Endometrium (tissue), 2 donors: ENCODE results near the gene PRDM12.

Experiments used
- FAIRE-seq: peaks from 2 replicates; lab custom pipeline; 2012; peaks lifted over from hg19 to GRCh38; lab: Jason Lieb, UNC
- donor health status: control.
- donor health status: control.

PRDM12 gene

GRCh38 chr9:130635721-130636647 lies 28.4 kb upstream of the PRDM12 start:
- FAIRE-seq = no peak

GRCh38 chr9:130636648-130637020 lies 27.8 kb upstream of the PRDM12 start:
- FAIRE-seq = no peak

DNA sequence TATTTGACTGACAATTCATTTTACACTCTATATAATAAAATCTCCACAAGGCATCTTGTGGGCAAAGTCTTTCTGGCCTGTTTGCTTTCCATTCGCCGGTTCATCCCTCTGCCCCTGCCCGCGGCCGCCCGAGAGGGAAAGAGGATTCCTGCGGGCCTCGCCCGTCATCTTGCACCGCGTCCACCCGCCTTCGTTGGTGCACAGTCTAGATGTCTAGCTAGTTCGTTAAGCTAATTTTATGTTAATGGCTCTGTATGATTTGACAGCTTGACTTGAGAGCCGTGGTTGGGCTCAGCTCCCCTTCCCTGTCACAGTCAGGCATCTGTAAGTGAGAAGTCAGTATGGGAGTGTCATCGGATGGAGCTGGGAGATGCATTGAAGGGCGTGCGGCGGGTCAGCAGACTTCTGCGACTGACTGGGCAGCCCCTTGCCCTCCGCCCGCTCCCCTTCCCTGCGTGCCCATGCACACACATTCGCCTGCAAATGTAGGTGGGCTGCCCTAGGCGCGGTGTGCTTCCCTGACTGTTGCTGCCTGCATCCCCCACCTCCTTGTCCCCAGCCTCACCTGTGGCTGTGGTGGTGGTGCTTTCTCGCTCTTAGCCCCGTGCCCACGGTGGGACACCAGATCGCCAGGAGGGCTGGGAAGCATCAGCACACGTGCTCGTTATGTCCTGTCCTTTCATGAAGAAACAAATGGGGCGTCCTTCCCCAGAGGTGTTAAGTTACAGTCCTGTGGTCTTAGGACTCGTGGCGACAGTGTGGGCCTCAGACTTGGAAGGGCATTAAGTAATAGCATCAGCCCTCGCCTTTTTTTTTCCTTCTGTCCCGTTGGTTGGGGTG lies 25.9 kb upstream of the PRDM12 start:
- no peak for FAIRE-seq

GRCh38 chr9:130639124-130639765 lies 25.1 kb upstream of the PRDM12 start:
- no peak for FAIRE-seq

DNA sequence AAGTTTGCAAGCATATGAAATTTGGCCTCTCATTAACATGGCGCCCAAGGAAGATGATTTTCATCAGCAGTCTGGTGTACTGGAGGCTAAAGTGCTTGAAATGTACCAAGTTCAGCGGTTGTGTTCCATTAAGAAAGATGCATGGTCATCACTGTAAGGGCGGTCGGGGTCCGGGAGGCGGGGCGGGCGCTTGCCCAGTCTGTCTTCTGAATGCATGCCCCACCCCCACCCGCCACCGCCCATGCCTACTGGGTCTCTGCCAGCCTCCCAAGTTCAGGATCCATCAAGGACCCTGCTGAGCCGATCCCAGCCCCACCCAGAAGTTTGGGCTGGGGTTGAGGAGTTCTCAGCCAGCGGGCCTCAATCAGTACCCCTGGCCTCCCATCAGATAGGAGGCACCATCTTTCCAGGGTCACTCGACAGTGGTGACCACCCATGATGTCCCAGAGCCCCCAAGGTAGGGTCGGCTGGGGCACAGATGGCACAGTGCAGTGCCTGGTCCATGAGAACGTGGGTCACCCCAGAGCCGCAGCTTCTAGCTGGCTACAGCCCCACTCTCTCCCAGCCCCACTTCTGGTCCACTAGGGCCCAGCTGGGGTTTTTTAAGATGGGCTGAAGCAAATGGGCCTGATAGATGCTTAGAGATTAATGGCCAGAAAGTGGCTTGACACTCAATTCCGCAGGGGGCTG lies 24.4 kb upstream of the PRDM12 start:
- FAIRE-seq = no peak

DNA sequence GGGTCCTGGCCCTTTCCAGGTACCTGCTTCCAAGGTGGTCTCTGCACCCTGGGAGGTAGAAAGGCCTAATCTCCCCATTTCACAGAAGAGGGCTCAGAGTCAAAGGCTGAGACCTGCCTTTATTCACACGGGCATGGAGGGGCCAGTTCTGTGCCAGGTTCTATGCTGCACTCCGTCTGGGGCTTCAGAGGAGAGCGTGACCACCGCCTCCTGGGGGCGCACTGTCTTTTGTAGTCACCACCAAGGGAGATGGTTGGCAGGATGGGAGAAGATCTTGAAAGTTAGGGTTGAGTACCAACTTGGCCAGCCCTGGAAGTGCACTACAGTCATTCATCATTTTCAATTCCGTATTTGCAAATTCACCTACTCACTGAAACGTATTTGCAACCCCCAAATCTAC lies 23.7 kb upstream of the PRDM12 start:
- no peak for FAIRE-seq

- no peak for FAIRE-seq
Measured at GRCh38 chr9:130642926-130643325, 21.5 kb upstream of the PRDM12 start.

GRCh38 chr9:130651221-130651620 lies 13.2 kb upstream of the PRDM12 start:
- no peak for FAIRE-seq

- FAIRE-seq = no peak
Measured at GRCh38 chr9:130651752-130652151, 12.6 kb upstream of the PRDM12 start.

- no peak for FAIRE-seq
Measured at GRCh38 chr9:130654879-130655278, 9.5 kb upstream of the PRDM12 start.

DNA sequence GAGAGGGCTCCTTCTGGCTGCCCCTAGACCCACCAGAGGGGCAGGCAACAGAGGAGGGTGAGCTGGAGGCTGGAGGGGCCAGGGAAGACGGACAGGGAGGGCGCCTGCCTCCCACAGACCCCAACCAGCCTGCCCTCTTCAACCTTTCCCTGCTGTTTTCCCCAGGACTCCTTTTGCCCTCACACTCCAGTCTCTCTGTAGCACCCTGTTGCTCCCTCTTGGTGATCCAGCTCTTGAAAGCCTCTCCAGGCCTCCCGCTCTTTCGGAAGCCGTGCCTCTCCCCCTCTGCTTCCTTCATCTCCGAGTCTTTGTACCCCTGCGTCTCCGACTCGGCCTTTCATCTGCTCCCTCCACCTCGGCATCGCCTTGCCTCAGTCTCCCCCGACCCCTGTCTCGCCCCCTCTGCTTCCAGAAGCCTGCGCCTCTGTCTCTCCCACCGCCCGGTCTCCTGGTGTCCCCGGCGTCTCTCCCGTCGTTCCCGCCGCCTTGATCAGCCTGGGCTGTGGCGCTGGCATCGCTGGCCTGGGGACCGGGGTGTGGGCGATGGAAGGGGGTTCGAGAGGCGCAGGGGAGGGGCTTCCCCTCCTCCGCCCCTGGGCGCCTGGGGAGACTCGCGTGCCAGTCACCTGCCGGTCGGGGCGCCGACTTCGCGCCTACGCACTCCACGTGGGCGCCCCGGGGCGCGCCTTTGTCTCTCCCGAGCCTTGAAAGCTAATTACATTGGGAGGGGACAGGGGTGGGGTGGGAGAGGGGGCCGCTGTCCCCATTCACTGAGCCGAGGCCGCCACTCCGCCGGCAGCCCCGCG lies 5.3 kb upstream of the PRDM12 start:
- FAIRE-seq = no peak

DNA sequence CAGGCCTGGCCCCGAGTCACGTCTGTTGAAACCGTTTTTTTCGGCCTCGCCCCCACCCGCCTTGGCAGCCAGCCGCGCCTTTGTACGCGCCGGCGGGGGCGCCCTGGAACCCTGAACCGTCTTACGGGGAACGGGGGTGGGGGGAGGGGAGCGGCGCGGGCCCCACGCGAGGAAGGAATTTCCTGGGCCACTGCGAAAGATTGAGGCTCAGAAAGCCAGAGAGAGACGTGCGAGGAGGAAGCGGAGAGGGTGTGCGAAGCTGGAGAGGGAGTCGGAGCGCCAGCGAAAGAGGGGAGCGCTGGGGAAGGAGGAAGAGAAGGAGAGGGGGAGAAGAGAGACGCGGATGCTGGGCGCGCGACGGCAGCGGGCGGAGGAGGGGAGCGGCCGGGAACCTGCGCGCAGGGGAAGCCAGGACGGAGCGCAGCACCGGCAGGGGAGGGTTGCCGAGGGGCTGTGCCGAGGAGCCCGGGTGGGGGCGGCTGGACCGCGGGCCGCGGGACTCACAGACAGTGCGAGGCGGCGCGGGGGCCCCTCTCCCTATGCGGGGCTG lies 4.6 kb upstream of the PRDM12 start:
- FAIRE-seq = no peak

GRCh38 chr9:130660326-130660682 lies 4.1 kb upstream of the PRDM12 start:
- FAIRE-seq = no peak

GRCh38 chr9:130660683-130661450 lies 3.5 kb upstream of the PRDM12 start:
- FAIRE-seq = no peak

- no peak for FAIRE-seq
Measured at GRCh38 chr9:130661451-130662098, 2.8 kb upstream of the PRDM12 start.

DNA sequence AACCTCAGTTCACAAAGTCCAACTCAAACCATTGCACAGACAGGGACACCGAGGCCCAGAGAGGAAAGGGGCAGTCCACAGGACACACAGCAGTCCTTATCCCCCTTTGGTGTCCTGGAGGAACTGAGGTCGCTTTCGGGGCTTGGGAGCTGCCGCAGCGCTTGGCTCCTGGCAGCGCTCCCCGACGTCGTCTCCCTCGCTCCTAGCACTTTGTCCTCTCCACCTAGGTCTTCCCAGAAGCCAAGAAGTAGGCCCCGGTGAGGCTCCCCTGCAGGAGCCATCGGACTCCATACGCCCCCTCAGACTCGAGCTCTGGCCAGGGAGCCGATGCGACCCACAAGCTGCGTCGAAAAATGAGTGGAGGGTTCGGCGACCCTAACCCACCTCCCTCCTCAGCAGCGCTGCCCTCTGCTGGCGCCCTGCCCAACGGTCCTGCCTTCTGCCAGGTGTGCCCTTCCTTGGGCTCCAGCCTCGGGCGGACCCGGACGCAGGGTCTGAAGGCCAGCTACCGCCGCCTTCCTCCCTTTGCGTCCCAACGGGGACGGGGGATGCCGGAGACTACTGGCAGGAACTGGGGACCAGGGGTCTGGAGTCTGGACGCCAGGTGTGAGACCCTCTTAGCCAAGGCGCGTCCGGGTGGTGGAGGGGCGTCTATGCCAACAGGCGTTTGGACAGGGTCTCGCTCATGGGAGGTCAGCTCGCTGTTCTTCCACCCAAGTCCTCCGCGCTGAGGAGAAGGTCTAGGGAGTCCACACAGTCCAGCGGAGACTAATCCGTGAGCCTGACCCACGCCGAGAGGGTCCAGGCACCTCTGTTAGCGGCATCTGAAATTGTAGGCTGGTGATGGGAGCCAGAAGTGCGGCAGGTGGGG lies 2.1 kb upstream of the PRDM12 start:
- no peak for FAIRE-seq

DNA sequence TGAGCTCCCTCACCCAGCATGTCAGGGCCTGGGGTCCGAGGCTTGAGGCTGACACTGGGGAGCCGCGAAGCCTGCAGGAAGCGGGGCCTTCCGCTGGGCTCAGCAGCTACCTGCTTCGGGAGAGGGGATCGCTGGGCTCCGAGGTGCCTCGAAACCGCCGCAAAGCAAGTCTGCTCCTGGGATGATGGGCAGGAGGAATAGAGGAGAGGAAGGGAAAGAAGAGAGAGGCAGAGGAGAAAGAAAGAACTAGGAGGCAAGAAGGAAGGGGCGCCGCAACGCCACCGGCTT lies 1.5 kb upstream of the PRDM12 start:
- FAIRE-seq = no peak

GRCh38 chr9:130663258-130663976 lies 977 bp upstream of the PRDM12 start:
- FAIRE-seq = no peak

DNA sequence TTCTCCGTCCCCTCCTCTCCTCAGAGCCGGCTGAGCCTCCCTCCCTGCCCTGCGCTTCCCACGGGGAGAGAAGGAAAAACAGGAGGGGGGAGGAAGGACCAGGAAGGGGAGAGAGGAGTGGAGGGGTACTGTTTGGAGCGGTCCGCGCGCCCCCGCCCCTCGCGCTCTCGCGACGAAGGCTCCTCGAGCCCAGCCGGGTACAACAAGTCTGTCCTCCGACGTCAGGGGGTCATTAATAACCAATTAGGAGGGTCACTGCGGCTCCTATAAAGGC lies 480 bp upstream of the PRDM12 start:
- no peak for FAIRE-seq
